C4-2B (cell line): Measurements from ENCODE around the gene COMMD1.

ENCODE experiments used
- ZFX ChIP-seq: fragments of 450-650 bp; IDR thresholded peaks from 2 replicates; pipeline ENCODE4 v1.6.1; 2017
- TF ChIP-seq, protein P1 (sequence below): fragments of 450-650 bp; conservative IDR thresholded peaks from 2 replicates; pipeline ENCODE4 v1.5.1; 2017; ENCODE audit warnings: mild to moderate bottlenecking

DNA sequence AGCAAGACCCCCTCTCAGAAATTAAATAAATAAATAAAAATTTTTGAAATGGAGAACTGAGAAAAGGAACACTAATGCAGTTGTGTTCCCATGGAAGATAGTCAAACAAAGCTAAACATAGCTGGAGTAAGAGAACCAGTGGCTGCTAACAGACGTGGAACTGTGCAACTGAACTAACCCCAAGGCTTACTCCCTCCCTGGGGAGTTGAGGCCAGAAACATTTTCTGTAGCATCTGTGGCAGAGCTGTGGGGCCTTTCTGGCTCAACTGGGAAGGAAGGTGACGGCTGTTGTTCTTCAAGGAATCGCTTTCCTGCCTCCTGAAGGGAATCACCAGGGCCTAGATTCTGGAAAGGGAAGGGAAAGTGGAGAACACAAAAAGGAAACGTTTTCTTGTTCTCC, 236.6 kb downstream of the COMMD1 start:
- TF ChIP-seq, protein P1, sequence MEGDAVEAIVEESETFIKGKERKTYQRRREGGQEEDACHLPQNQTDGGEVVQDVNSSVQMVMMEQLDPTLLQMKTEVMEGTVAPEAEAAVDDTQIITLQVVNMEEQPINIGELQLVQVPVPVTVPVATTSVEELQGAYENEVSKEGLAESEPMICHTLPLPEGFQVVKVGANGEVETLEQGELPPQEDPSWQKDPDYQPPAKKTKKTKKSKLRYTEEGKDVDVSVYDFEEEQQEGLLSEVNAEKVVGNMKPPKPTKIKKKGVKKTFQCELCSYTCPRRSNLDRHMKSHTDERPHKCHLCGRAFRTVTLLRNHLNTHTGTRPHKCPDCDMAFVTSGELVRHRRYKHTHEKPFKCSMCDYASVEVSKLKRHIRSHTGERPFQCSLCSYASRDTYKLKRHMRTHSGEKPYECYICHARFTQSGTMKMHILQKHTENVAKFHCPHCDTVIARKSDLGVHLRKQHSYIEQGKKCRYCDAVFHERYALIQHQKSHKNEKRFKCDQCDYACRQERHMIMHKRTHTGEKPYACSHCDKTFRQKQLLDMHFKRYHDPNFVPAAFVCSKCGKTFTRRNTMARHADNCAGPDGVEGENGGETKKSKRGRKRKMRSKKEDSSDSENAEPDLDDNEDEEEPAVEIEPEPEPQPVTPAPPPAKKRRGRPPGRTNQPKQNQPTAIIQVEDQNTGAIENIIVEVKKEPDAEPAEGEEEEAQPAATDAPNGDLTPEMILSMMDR = no peak
- TF ChIP-seq ZFX = no peak
